ENCODE results near the gene SESTD1.

- no peak for TF ChIP-seq POLR2A (IDR thresholded peaks at IDR 0.05)
- no peak for TF ChIP-seq CTCF (IDR thresholded peaks at IDR 0.05)
- no peak for TF ChIP-seq EP300 (IDR thresholded peaks at IDR 0.05)
Observed at GRCh38 chr2:179224361-179224760, 40.3 kb downstream of the SESTD1 start.
